GM23338 (cell line): ENCODE results near the gene CD44. TPM values are rescaled to one million over a fixed set of nuclear protein-coding genes. Genes with fewer than 3 reads are reported as not detected.
A peak's percentile ranks its signal among the peaks of the same experiment; 100 is the strongest.

Experiments used
- ATAC-seq: fragments of 200-7000 bp; cut with Tn5 transposase; 3 replicates; pipeline ENCODE4 v1.9.1; 2020
- DNase-seq: peaks from one replicate; pipeline ENCODE4 v3.0.0-alpha.2; 2015; ENCODE audit warnings: low spot score
- H2AFZ ChIP-seq: fragments of 200-600 bp; sonication (generic); 2 replicates; pipeline ENCODE4 v1.8.0; 2016; ENCODE audit warnings: antibody characterized with exemption, mild to moderate bottlenecking, moderate library complexity
- H3F3A ChIP-seq: fragments of 200-600 bp; sonication (generic); replicated peaks from 2 replicates; pipeline ENCODE4 v1.8.0; 2017; ENCODE audit warnings: antibody characterized with exemption, mixed run types, low read depth
- H3K27ac ChIP-seq: fragments of 200-600 bp; sonication (generic); 2 replicates; pipeline ENCODE4 v1.6.1; 2016; ENCODE audit warnings: low read depth
- H3K27me3 ChIP-seq: fragments of 200-600 bp; sonication (generic); 2 replicates; pipeline ENCODE4 v1.8.0; 2016; ENCODE audit warnings: mild to moderate bottlenecking, mixed run types, moderate library complexity; ENCODE audit not compliant: insufficient read depth
- H3K36me3 ChIP-seq: fragments of 200-600 bp; sonication (generic); 2 replicates; pipeline ENCODE4 v1.8.0; 2016; ENCODE audit warnings: mild to moderate bottlenecking; ENCODE audit not compliant: insufficient read depth
- H3K4me1 ChIP-seq: fragments of 200-600 bp; sonication (generic); 2 replicates; pipeline ENCODE4 v1.8.0; 2016; ENCODE audit warnings: mild to moderate bottlenecking, moderate library complexity; ENCODE audit not compliant: insufficient read depth
- H3K4me2 ChIP-seq: fragments of 200-600 bp; sonication (generic); 2 replicates; pipeline ENCODE4 v1.7.1; 2017; ENCODE audit warnings: mixed run types
- H3K4me3 ChIP-seq: fragments of 200-600 bp; sonication (generic); 2 replicates; pipeline ENCODE4 v1.6.1; 2016; ENCODE audit warnings: mixed run types
- H3K79me2 ChIP-seq: fragments of 200-600 bp; sonication (generic); replicated peaks from 2 replicates; pipeline ENCODE4 v1.8.0; 2017; ENCODE audit warnings: mild to moderate bottlenecking; ENCODE audit not compliant: insufficient read depth
- H3K9me2 ChIP-seq: fragments of 200-600 bp; sonication (generic); 2 replicates; pipeline ENCODE4 v1.8.0; 2017; ENCODE audit not compliant: insufficient read depth
- H4K20me1 ChIP-seq: fragments of 200-600 bp; sonication (generic); replicated peaks from 2 replicates; pipeline ENCODE4 v1.8.0; 2017; ENCODE audit warnings: mild to moderate bottlenecking; ENCODE audit not compliant: insufficient read depth
- H3K27ac Mint-ChIP-seq: 2 replicates; pipeline ENCODE4 v1.8.0; 2020; ENCODE audit warnings: inconsistent platforms, mild to moderate bottlenecking, moderate library complexity, mixed read lengths
- H3K27me3 Mint-ChIP-seq: 3 replicates; pipeline ENCODE4 v1.8.0; 2022; ENCODE audit warnings: low read depth, mild to moderate bottlenecking, moderate library complexity, mixed read lengths, inconsistent platforms; ENCODE audit not compliant: insufficient read depth, poor library complexity
- H3K36me3 Mint-ChIP-seq: 3 replicates; pipeline ENCODE4 v1.8.0; 2021; ENCODE audit warnings: low read depth, mild to moderate bottlenecking, inconsistent platforms, moderate library complexity, mixed read lengths
- H3K4me1 Mint-ChIP-seq: 3 replicates; pipeline ENCODE4 v1.8.0; 2020; ENCODE audit warnings: mild to moderate bottlenecking, inconsistent platforms, mixed read lengths
- H3K4me3 Mint-ChIP-seq: 3 replicates; pipeline ENCODE4 v1.8.0; 2021; ENCODE audit warnings: moderate library complexity, mild to moderate bottlenecking, inconsistent platforms, mixed read lengths
- H3K9me3 Mint-ChIP-seq: 3 replicates; pipeline ENCODE4 v1.8.0; 2020; ENCODE audit warnings: moderate library complexity, mild to moderate bottlenecking, inconsistent platforms, mixed read lengths
- CREB1 ChIP-seq: fragments of 250-450 bp; sonication (Bioruptor Pico); IDR thresholded peaks from 2 replicates; pipeline ENCODE4 v1.5.0; 2020; ENCODE audit warnings: low read depth, mild to moderate bottlenecking, moderate library complexity
- EZH2 ChIP-seq: fragments of 200-600 bp; sonication (generic); IDR thresholded peaks from one replicate; pipeline ENCODE4 v1.8.0; 2017; ENCODE audit warnings: antibody characterized with exemption, mild to moderate bottlenecking, low read depth; ENCODE audit not compliant: unreplicated experiment
- EZH2phosphoT487 ChIP-seq: fragments of 200-600 bp; sonication (generic); IDR thresholded peaks from one replicate; pipeline ENCODE4 v1.8.1; 2018; ENCODE audit warnings: antibody characterized with exemption; ENCODE audit not compliant: unreplicated experiment
- JUNB ChIP-seq: IDR thresholded peaks from one replicate; pipeline ENCODE4 v1.6.1; 2016; ENCODE audit warnings: antibody characterized with exemption; ENCODE audit not compliant: unreplicated experiment
- NANOG ChIP-seq: IDR thresholded peaks from 2 replicates; pipeline ENCODE4 v1.6.1; 2016; ENCODE audit warnings: antibody characterized with exemption, borderline replicate concordance
- POLR2AphosphoS5 ChIP-seq: IDR thresholded peaks from 2 replicates; pipeline ENCODE4 v1.6.1; 2016; ENCODE audit warnings: antibody characterized with exemption, low read depth
- STAT1 ChIP-seq: IDR thresholded peaks from one replicate; pipeline ENCODE4 v1.6.1; 2016; ENCODE audit warnings: antibody characterized with exemption; ENCODE audit not compliant: unreplicated experiment
- ZNF114 ChIP-seq: fragments of 250-450 bp; sonication (Bioruptor Pico); IDR thresholded peaks from 2 replicates; pipeline ENCODE4 v1.5.0; 2020; ENCODE audit warnings: mild to moderate bottlenecking, moderate library complexity
- ZNF331 ChIP-seq: fragments of 250-450 bp; sonication (Bioruptor Pico); IDR thresholded peaks from 2 replicates; pipeline ENCODE4 v1.5.0; 2020; ENCODE audit warnings: low read depth, mild to moderate bottlenecking, moderate library complexity
- polyA plus RNA-seq: library from polyadenylated mRNA; unstranded; fragments of >200 nt; fragmentation: Nextera tagmentation; extraction: Ambion mirVana; gene quantifications from 2 replicates; pipeline ENCODE4 v1.2.1, GENCODE V29; 2016
- total RNA-seq: library from RNA; depleted of rRNA; stranded (reverse); fragments of >200 nt; shearing (Covaris generic); gene quantifications from 2 replicates; pipeline ENCODE4 v1.2.3, GENCODE V29; 2014
- TF ChIP-seq, protein P1 (sequence below): IDR thresholded peaks from 2 replicates; pipeline ENCODE4 v1.6.1; 2016; ENCODE audit warnings: antibody characterized with exemption
- TF ChIP-seq, protein P2 (sequence below): IDR thresholded peaks from one replicate; pipeline ENCODE4 v1.6.1; 2018; ENCODE audit warnings: antibody characterized with exemption; ENCODE audit not compliant: unreplicated experiment
- TF ChIP-seq, protein P3 (sequence below): fragments of 250-450 bp; sonication (Bioruptor Pico); IDR thresholded peaks from 2 replicates; pipeline ENCODE4 v1.5.0; 2020; ENCODE audit warnings: mild to moderate bottlenecking, moderate library complexity
- TF ChIP-seq, protein P4 (sequence below), 2 experiments: fragments of 200-600 bp in 1 of 2; sonication (generic) in 1 of 2; conservative IDR thresholded peaks; 2 replicates each; pipeline versions ENCODE4 v1.5.1 to v1.6.1; 2016 to 2017; ENCODE audit warnings: antibody characterized with exemption in 2 of 2, low read depth in 2 of 2, mild to moderate bottlenecking in 2 of 2, moderate library complexity in 1 of 2

The CD44 gene
- total and polyA plus RNA-seq, 2 experiments from 2014 or later, result 4.0 to 10.1 TPM

DNA sequence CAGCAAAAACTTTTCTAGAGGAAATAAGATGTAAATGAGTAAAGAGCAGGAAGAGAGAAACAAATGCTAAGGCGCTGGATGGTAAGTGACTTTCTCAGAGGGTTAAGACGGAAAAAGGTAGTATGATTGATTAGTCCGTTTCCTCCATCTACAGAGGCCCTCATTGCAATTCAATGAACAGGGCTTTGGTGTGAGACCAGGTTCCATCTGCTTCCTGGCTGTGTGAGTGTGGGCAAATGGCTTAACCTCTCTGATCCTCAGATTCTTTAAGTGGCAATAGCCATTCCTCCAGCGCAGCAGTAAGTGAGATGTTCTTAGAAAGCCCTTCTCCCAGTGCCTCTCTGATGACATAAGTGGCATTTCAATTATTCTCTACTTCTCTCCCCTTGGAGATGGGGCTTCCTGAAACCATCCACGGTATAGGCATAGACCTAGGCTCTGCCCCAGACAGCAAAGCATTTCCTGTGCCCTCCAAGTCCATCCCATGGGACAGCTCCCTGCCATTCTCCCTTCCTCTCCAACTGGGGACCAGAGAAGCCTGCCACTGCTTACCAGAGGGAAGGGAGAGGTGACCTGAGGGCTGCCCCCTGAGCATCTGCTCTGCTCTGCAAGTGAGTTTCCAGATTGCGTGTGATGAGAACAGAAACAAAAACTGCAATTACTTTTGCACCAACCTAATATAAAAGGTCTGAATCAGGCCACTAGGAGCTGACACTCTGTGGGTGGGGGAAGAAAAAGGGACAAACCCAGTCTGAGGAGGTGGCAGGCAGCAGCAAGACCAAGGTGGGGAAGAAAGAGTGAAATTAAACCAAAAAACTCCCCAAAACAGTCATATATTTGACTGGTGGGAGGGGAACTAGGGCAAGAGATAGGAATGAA is 12.7 kb upstream of the CD44 start:
- Histone ChIP-seq H3K27ac (no peak overlapping the region), H3K4me2 (no peak overlapping the region), H3K79me2 (no peaks in the 10 kb centered on the region), H3K27me3 (no peaks in the 10 kb centered on the region), H3K9me2 (no peaks in the 10 kb centered on the region), H2AFZ (peak overlapping the region; percentile 88), H3K4me3 (no peak overlapping the region), H3K4me1 (peaks cover 11% of the 10 kb centered on the region; the same call in 1 of the 2 replicates), H3F3A (no peaks in the 10 kb centered on the region), H3K36me3 (no peaks in the 10 kb centered on the region), H4K20me1 (no peaks in the 10 kb centered on the region)
- ATAC-seq, result no peak
- Mint-ChIP-seq H3K9me3 (no peaks in the 10 kb centered on the region; the same call in 2 of the 3 replicates), H3K27ac (no peak overlapping the region), H3K36me3 (no peaks in the 10 kb centered on the region), H3K4me3 (no peak overlapping the region), H3K4me1 (peaks cover 6% of the 10 kb centered on the region), H3K27me3 (no peaks in the 10 kb centered on the region)
- TF ChIP-seq STAT1, result no peak
- TF ChIP-seq, protein P1, sequence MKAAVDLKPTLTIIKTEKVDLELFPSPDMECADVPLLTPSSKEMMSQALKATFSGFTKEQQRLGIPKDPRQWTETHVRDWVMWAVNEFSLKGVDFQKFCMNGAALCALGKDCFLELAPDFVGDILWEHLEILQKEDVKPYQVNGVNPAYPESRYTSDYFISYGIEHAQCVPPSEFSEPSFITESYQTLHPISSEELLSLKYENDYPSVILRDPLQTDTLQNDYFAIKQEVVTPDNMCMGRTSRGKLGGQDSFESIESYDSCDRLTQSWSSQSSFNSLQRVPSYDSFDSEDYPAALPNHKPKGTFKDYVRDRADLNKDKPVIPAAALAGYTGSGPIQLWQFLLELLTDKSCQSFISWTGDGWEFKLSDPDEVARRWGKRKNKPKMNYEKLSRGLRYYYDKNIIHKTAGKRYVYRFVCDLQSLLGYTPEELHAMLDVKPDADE, result no peak
- no peak for TF ChIP-seq EZH2
- TF ChIP-seq CREB1 (CRISPR knock-in tag), result no peak
- TF ChIP-seq, protein P2, sequence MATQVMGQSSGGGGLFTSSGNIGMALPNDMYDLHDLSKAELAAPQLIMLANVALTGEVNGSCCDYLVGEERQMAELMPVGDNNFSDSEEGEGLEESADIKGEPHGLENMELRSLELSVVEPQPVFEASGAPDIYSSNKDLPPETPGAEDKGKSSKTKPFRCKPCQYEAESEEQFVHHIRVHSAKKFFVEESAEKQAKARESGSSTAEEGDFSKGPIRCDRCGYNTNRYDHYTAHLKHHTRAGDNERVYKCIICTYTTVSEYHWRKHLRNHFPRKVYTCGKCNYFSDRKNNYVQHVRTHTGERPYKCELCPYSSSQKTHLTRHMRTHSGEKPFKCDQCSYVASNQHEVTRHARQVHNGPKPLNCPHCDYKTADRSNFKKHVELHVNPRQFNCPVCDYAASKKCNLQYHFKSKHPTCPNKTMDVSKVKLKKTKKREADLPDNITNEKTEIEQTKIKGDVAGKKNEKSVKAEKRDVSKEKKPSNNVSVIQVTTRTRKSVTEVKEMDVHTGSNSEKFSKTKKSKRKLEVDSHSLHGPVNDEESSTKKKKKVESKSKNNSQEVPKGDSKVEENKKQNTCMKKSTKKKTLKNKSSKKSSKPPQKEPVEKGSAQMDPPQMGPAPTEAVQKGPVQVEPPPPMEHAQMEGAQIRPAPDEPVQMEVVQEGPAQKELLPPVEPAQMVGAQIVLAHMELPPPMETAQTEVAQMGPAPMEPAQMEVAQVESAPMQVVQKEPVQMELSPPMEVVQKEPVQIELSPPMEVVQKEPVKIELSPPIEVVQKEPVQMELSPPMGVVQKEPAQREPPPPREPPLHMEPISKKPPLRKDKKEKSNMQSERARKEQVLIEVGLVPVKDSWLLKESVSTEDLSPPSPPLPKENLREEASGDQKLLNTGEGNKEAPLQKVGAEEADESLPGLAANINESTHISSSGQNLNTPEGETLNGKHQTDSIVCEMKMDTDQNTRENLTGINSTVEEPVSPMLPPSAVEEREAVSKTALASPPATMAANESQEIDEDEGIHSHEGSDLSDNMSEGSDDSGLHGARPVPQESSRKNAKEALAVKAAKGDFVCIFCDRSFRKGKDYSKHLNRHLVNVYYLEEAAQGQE, result no peak
- TF ChIP-seq JUNB, result no peak
- no peak for TF ChIP-seq ZNF114
- no peak for TF ChIP-seq NANOG
- TF ChIP-seq, protein P3, sequence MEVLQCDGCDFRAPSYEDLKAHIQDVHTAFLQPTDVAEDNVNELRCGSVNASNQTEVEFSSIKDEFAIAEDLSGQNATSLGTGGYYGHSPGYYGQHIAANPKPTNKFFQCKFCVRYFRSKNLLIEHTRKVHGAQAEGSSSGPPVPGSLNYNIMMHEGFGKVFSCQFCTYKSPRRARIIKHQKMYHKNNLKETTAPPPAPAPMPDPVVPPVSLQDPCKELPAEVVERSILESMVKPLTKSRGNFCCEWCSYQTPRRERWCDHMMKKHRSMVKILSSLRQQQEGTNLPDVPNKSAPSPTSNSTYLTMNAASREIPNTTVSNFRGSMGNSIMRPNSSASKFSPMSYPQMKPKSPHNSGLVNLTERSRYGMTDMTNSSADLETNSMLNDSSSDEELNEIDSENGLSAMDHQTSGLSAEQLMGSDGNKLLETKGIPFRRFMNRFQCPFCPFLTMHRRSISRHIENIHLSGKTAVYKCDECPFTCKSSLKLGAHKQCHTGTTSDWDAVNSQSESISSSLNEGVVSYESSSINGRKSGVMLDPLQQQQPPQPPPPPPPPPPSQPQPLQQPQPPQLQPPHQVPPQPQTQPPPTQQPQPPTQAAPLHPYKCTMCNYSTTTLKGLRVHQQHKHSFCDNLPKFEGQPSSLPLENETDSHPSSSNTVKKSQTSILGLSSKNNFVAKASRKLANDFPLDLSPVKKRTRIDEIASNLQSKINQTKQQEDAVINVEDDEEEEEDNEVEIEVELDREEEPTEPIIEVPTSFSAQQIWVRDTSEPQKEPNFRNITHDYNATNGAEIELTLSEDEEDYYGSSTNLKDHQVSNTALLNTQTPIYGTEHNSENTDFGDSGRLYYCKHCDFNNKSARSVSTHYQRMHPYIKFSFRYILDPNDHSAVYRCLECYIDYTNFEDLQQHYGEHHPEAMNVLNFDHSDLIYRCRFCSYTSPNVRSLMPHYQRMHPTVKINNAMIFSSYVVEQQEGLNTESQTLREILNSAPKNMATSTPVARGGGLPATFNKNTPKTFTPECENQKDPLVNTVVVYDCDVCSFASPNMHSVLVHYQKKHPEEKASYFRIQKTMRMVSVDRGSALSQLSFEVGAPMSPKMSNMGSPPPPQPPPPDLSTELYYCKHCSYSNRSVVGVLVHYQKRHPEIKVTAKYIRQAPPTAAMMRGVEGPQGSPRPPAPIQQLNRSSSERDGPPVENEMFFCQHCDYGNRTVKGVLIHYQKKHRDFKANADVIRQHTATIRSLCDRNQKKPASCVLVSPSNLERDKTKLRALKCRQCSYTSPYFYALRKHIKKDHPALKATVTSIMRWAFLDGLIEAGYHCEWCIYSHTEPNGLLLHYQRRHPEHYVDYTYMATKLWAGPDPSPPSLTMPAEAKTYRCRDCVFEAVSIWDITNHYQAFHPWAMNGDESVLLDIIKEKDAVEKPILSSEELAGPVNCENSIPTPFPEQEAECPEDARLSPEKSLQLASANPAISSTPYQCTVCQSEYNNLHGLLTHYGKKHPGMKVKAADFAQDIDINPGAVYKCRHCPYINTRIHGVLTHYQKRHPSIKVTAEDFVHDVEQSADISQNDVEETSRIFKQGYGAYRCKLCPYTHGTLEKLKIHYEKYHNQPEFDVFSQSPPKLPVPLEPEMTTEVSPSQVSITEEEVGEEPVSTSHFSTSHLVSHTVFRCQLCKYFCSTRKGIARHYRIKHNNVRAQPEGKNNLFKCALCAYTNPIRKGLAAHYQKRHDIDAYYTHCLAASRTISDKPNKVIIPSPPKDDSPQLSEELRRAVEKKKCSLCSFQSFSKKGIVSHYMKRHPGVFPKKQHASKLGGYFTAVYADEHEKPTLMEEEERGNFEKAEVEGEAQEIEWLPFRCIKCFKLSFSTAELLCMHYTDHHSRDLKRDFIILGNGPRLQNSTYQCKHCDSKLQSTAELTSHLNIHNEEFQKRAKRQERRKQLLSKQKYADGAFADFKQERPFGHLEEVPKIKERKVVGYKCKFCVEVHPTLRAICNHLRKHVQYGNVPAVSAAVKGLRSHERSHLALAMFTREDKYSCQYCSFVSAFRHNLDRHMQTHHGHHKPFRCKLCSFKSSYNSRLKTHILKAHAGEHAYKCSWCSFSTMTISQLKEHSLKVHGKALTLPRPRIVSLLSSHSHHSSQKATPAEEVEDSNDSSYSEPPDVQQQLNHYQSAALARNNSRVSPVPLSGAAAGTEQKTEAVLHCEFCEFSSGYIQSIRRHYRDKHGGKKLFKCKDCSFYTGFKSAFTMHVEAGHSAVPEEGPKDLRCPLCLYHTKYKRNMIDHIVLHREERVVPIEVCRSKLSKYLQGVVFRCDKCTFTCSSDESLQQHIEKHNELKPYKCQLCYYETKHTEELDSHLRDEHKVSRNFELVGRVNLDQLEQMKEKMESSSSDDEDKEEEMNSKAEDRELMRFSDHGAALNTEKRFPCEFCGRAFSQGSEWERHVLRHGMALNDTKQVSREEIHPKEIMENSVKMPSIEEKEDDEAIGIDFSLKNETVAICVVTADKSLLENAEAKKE (CRISPR knock-in tag), result no peak
- TF ChIP-seq EZH2phosphoT487, result no peak
- TF ChIP-seq, protein P4, sequence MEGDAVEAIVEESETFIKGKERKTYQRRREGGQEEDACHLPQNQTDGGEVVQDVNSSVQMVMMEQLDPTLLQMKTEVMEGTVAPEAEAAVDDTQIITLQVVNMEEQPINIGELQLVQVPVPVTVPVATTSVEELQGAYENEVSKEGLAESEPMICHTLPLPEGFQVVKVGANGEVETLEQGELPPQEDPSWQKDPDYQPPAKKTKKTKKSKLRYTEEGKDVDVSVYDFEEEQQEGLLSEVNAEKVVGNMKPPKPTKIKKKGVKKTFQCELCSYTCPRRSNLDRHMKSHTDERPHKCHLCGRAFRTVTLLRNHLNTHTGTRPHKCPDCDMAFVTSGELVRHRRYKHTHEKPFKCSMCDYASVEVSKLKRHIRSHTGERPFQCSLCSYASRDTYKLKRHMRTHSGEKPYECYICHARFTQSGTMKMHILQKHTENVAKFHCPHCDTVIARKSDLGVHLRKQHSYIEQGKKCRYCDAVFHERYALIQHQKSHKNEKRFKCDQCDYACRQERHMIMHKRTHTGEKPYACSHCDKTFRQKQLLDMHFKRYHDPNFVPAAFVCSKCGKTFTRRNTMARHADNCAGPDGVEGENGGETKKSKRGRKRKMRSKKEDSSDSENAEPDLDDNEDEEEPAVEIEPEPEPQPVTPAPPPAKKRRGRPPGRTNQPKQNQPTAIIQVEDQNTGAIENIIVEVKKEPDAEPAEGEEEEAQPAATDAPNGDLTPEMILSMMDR (conservative IDR thresholded peaks at IDR 0.05; ENCODE audit: low read depth in 2 of 2), result no peak
- TF ChIP-seq POLR2AphosphoS5, result no peak
- no peak for TF ChIP-seq ZNF331 (CRISPR knock-in tag)
- DNase-seq, result no peak
